ENCODE data around the gene POMT2. TPM values are rescaled to one million over a fixed set of nuclear protein-coding genes. Genes with fewer than 3 reads are reported as not detected.

The POMT2 gene
- total RNA-seq, 1 donor from 2014 or later = 46.1 TPM

GRCh38 chr14:77271113-77271710, 49.5 kb downstream of the POMT2 start, which contains the start of gene NGB:
Gene NGB, minus strand, starts transcription at chr14:77271206. Its CDS starts 269 bp downstream, at chr14:77270937.
- no peak for DNase-seq (ENCODE audit: low spot score in 2 of 2, unreplicated experiment in 2 of 2)
- Mint-ChIP-seq H3K36me3 (peaks cover 10% of the 10 kb centered on the region), H3K27ac (no peak within 1 kb of the TSS), H3K27me3 (ENCODE audit: low read depth) (peaks cover 68% of the 10 kb centered on the region), H3K4me1 (peaks cover 3% of the 10 kb centered on the region), H3K9me3 (peaks cover 5% of the 10 kb centered on the region), H3K4me3 (peak within 1 kb of the TSS; percentile 48)
- TF ChIP-seq, protein P1, sequence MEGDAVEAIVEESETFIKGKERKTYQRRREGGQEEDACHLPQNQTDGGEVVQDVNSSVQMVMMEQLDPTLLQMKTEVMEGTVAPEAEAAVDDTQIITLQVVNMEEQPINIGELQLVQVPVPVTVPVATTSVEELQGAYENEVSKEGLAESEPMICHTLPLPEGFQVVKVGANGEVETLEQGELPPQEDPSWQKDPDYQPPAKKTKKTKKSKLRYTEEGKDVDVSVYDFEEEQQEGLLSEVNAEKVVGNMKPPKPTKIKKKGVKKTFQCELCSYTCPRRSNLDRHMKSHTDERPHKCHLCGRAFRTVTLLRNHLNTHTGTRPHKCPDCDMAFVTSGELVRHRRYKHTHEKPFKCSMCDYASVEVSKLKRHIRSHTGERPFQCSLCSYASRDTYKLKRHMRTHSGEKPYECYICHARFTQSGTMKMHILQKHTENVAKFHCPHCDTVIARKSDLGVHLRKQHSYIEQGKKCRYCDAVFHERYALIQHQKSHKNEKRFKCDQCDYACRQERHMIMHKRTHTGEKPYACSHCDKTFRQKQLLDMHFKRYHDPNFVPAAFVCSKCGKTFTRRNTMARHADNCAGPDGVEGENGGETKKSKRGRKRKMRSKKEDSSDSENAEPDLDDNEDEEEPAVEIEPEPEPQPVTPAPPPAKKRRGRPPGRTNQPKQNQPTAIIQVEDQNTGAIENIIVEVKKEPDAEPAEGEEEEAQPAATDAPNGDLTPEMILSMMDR (IDR thresholded peaks at IDR 0.05; ENCODE audit: unreplicated experiment) = no peak

GRCh38 chr14:77270361-77271112, 50.1 kb downstream of the POMT2 start:
- Mint-ChIP-seq H3K27ac (no peak overlapping the region), H3K4me1 (peaks cover 3% of the 10 kb centered on the region), H3K27me3 (ENCODE audit: low read depth) (peaks cover 74% of the 10 kb centered on the region), H3K9me3 (peaks cover 5% of the 10 kb centered on the region), H3K4me3 (peak overlapping the region; percentile 36), H3K36me3 (peaks cover 10% of the 10 kb centered on the region)
- no peak for DNase-seq (ENCODE audit: low spot score in 2 of 2, unreplicated experiment in 2 of 2)
- TF ChIP-seq, protein P1 (IDR thresholded peaks at IDR 0.05; ENCODE audit: unreplicated experiment) = no peak

- TF ChIP-seq, protein P1 (IDR thresholded peaks at IDR 0.05; ENCODE audit: unreplicated experiment) = no peak
- Mint-ChIP-seq H3K27me3 (ENCODE audit: low read depth) (peaks cover 83% of the 10 kb centered on the region), H3K4me1 (peaks cover 3% of the 10 kb centered on the region), H3K36me3 (peaks cover 8% of the 10 kb centered on the region), H3K27ac (no peak overlapping the region), H3K4me3 (no peak overlapping the region), H3K9me3 (peaks cover 5% of the 10 kb centered on the region)
- no peak for DNase-seq (ENCODE audit: low spot score in 2 of 2, unreplicated experiment in 2 of 2)
Measured at GRCh38 chr14:77268989-77269600, 51.6 kb downstream of the POMT2 start.

DNA sequence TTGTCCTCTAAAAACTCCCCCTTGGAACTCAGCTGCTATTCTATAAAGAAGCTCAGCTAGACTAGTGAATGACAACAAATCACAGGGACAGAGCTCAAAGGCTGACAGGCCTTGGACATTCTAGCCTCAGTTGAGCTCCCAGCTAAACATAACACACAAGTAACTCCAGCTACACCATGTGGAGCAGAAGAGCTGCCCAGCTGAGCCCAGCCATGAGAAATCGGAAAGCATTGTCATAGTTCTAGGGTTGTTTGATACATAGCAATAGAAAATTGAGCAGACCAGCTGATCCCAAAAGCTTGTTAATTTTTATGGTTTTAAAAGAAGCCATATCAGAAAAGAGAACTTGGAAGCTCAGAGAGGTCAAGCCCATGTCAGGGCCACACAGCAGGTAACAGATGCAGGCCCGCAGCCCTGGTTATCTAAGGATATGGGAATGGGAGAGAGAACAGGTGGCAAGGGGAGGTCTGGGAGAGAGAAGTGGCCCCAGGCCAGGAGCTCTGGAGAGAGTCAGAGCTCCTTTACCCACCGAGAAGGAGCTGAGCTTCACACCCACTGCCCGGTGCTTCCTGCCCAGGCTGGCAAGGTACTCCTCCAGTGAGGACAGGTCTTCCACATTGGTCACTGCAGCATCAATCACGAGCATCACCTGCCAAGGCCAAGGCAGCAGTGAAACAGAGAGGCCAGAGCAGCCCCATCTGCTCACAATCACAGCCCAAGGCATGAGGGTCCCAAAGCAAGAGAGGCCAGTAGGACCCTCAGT, 52.6 kb downstream of the POMT2 start:
- H3K4me1 Mint-ChIP-seq = peaks cover 3% of the 10 kb centered on the region
- peaks cover 86% of the 10 kb centered on the region for H3K27me3 Mint-ChIP-seq (ENCODE audit: low read depth)
- peaks cover 5% of the 10 kb centered on the region for H3K9me3 Mint-ChIP-seq
- peaks cover 1% of the 10 kb centered on the region for H3K36me3 Mint-ChIP-seq
- H3K4me3 Mint-ChIP-seq = no peak overlapping the region
- TF ChIP-seq, protein P1 (IDR thresholded peaks at IDR 0.05; ENCODE audit: unreplicated experiment) = no peak
- no peak overlapping the region for H3K27ac Mint-ChIP-seq
- no peak for DNase-seq (ENCODE audit: low spot score in 2 of 2, unreplicated experiment in 2 of 2)

- H3K4me1 Mint-ChIP-seq = peaks cover 3% of the 10 kb centered on the region
- DNase-seq (ENCODE audit: low spot score in 2 of 2, unreplicated experiment in 2 of 2) = no peak
- H3K36me3 Mint-ChIP-seq = peaks cover 1% of the 10 kb centered on the region
- peaks cover 81% of the 10 kb centered on the region for H3K27me3 Mint-ChIP-seq (ENCODE audit: low read depth)
- TF ChIP-seq, protein P1 (IDR thresholded peaks at IDR 0.05; ENCODE audit: unreplicated experiment) = no peak
- H3K9me3 Mint-ChIP-seq = peaks cover 5% of the 10 kb centered on the region
- H3K4me3 Mint-ChIP-seq = no peak overlapping the region
- no peak overlapping the region for H3K27ac Mint-ChIP-seq
Measured at GRCh38 chr14:77266336-77266735, 54.3 kb downstream of the POMT2 start.

Measured in mesothelial cell of epicardium (in vitro differentiated cells).